T-cell (primary cell): Measurements from ENCODE around the gene SLFN12L. TPM values are rescaled to one million over a fixed set of nuclear protein-coding genes. Genes with fewer than 3 reads are reported as not detected.
"Not testable (repeated sequence)": the region's sequence is repeated elsewhere in the genome, so short reads cannot be mapped to it uniquely, and the experiment has no call there.

ENCODE experiments used
- ATAC-seq, 4 experiments: fragments of 200-7000 bp in 3 of 4; fragments of 150-1000 bp in 1 of 4; cut with Tn5 transposase; replicated peaks in 1 of 4; 1 replicate in 3 of 4; 2 replicates in 1 of 4; pipeline ENCODE4 v1.10.0; 2021; ENCODE audit warnings: moderate library complexity in 3 of 4, mild to moderate bottlenecking in 2 of 4, moderate number of reproducible peaks in 1 of 4
- CTCF ChIA-PET, 2 donors: fragments of 300-600 bp; sonication (Branson Sonifier 250); formaldehyde crosslinking; loops; one replicate each; lab custom pipeline; 2022; ENCODE audit warnings: antibody characterized with exemption in 2 of 2; lab: Charles Lee
- POLR2A ChIA-PET, 2 donors: fragments of 300-600 bp; sonication (Branson Sonifier 250); formaldehyde crosslinking; loops; one replicate each; lab custom pipeline; 2022; ENCODE audit warnings: antibody characterized with exemption in 2 of 2; lab: Charles Lee
- DNase-seq, 35 experiments: peaks; one replicate each; pipeline versions ENCODE4 v3.0.0 to v3.0.0-alpha.2; 2013 to 2023
- H3K27ac ChIP-seq: one replicate; pipeline ENCODE4 v1.5.1; 2013; ENCODE audit warnings: low read length
- H3K27me3 ChIP-seq, 2 experiments: replicated peaks in 1 of 2; 1 replicate in 1 of 2; 2 replicates in 1 of 2; pipeline versions ENCODE4 v1.6.1 to v1.7.0; 2013; ENCODE audit warnings: low read length in 1 of 2, mixed read lengths in 1 of 2; ENCODE audit not compliant: control insufficient read depth in 2 of 2, insufficient read depth in 2 of 2; ENCODE audit errors: extremely low read depth in 1 of 2
- H3K36me3 ChIP-seq, 2 donors: 1 replicate in 1 of 2; 2 replicates in 1 of 2; pipeline versions ENCODE4 v1.6.1 to v1.7.0; 2013; ENCODE audit warnings: low read length in 1 of 2; ENCODE audit not compliant: control insufficient read depth in 2 of 2, insufficient read depth in 1 of 2; ENCODE audit errors: extremely low read depth in 1 of 2
- H3K4me1 ChIP-seq, 2 experiments: 1 replicate in 1 of 2; 2 replicates in 1 of 2; pipeline versions ENCODE4 v1.6.1 to v1.7.0; 2013; ENCODE audit warnings: low read length in 2 of 2, mixed read lengths in 1 of 2; ENCODE audit not compliant: insufficient read depth in 2 of 2, control insufficient read depth in 1 of 2; ENCODE audit errors: extremely low read depth in 1 of 2
- H3K4me3 ChIP-seq, 2 donors: 1 replicate in 1 of 2; 2 replicates in 1 of 2; pipeline versions ENCODE4 v1.5.1 to v1.7.0; 2013; ENCODE audit warnings: mild to moderate bottlenecking in 2 of 2, low read length in 1 of 2, moderate library complexity in 1 of 2; ENCODE audit not compliant: control insufficient read depth in 1 of 2; ENCODE audit errors: extremely low read depth in 1 of 2
- H3K9me3 ChIP-seq: 2 replicates; pipeline ENCODE4 v1.7.0; 2013
- H3K27ac Mint-ChIP-seq, 2 donors: one replicate each; pipeline ENCODE4 v1.8.0; 2020 to 2021; ENCODE audit warnings: mild to moderate bottlenecking in 2 of 2, mixed read lengths in 2 of 2
- H3K27me3 Mint-ChIP-seq, 2 donors: one replicate each; pipeline ENCODE4 v1.8.0; 2021 to 2022; ENCODE audit warnings: mixed read lengths in 2 of 2
- H3K36me3 Mint-ChIP-seq: one replicate; pipeline ENCODE4 v1.8.0; 2021; ENCODE audit warnings: mixed read lengths
- H3K4me1 Mint-ChIP-seq, 3 donors: one replicate each; pipeline ENCODE4 v1.8.0; 2020 to 2022; ENCODE audit warnings: mixed read lengths in 3 of 3, mild to moderate bottlenecking in 1 of 3
- H3K4me3 Mint-ChIP-seq, 3 donors: one replicate each; pipeline ENCODE4 v1.8.0; 2020 to 2022; ENCODE audit warnings: mild to moderate bottlenecking in 3 of 3, mixed read lengths in 3 of 3, moderate library complexity in 3 of 3
- H3K9me3 Mint-ChIP-seq, 3 donors: one replicate each; pipeline ENCODE4 v1.8.0; 2020 to 2022; ENCODE audit warnings: mixed read lengths in 3 of 3
- WGBS: methylation state at CpG from one replicate; pipeline ENCODE4 v1.1.5; 2013; ENCODE audit warnings: missing lambda C conversion rate; ENCODE audit not compliant: insufficient coverage; 5-methylcytosine and 5-hydroxymethylcytosine counted together
- total RNA-seq, 35 experiments: library from RNA in 6 of 35; stranded (reverse) in 6 of 35; fragments of 120-200 nt in 1 of 35; gene quantifications; one replicate each; pipeline versions ENCODE4 v1.2.1 to v1.2.4 and lab custom pipeline; 2013 to 2026

The SLFN12L gene
- total RNA-seq, 5 donors from 2014 or later (not counting 1 experiment from before 2014, with no cell fraction given), result 79.7 to 113 (median 90.7) TPM

- peaks cover 11 to 18% (median 11%) of the 10 kb centered on the region in 3 donors for H3K9me3 Mint-ChIP-seq
- no peak overlapping the region for H3K4me3 Mint-ChIP-seq
- H3K4me1 Mint-ChIP-seq, result peaks cover 36 to 57% (median 39%) of the 10 kb centered on the region in 3 donors
- no peak overlapping the region for H3K27ac ChIP-seq
- DNase-seq, result no peak
- no peak overlapping the region for H3K4me3 ChIP-seq
- POLR2A ChIA-PET, result interaction anchor here in 1 of 2 donors (0.6 kb wide), 1 partner anchor 13 kb away, joined by 3 read pairs; no protein-coding TSS in a partner anchor
- H3K4me1 ChIP-seq, result peaks cover 0 to 2% of the 10 kb centered on the region in 2 experiments
- CTCF ChIA-PET, result no interaction called here
- WGBS, result no CpG with 5 or more reads among the region's 5 CpGs
- H3K36me3 Mint-ChIP-seq, result peaks cover 93% of the 10 kb centered on the region
- H3K9me3 ChIP-seq, result peaks cover 2% of the 10 kb centered on the region
- H3K36me3 ChIP-seq, result peaks cover 0 to 46% of the 10 kb centered on the region in 2 donors
- H3K27me3 ChIP-seq, result no peaks in the 10 kb centered on the region
- no peak for ATAC-seq
- no peaks in the 10 kb centered on the region for H3K27me3 Mint-ChIP-seq
- peak overlapping the region in 1 of 2 donors; percentile 63 for H3K27ac Mint-ChIP-seq
These were observed 60.2 kb downstream of the SLFN12L start for GRCh38 chr17:35477248-35477647.

- H3K4me1 ChIP-seq, result peaks cover 0 to 2% of the 10 kb centered on the region in 2 experiments
- H3K9me3 ChIP-seq, result peaks cover 2% of the 10 kb centered on the region
- H3K36me3 Mint-ChIP-seq, result peaks cover 90% of the 10 kb centered on the region
- no peaks in the 10 kb centered on the region for H3K27me3 Mint-ChIP-seq
- ATAC-seq (no peak), DNase-seq (no peak)
- no peak overlapping the region for H3K4me3 Mint-ChIP-seq
- H3K36me3 ChIP-seq, result peaks cover 0 to 42% of the 10 kb centered on the region in 2 donors
- WGBS, result 100% methylated on average over 1 of the region's 2 CpGs
- ChIA-PET POLR2A (interaction anchor here in 1 of 2 donors (0.7 kb wide), 1 partner anchor 32 kb away, joined by 3 read pairs; no protein-coding TSS in a partner anchor), CTCF (no interaction called here)
- peak overlapping the region; percentile 45 to 71 for H3K27ac Mint-ChIP-seq
- H3K27ac ChIP-seq, result peak overlapping the region; percentile 5
- no peaks in the 10 kb centered on the region for H3K27me3 ChIP-seq
- peaks cover 34 to 58% (median 34%) of the 10 kb centered on the region in 3 donors for H3K4me1 Mint-ChIP-seq
- no peak overlapping the region for H3K4me3 ChIP-seq
- peaks cover 11 to 18% (median 16%) of the 10 kb centered on the region in 3 donors for H3K9me3 Mint-ChIP-seq
These were observed 61.1 kb downstream of the SLFN12L start for GRCh38 chr17:35476283-35476820.

GRCh38 chr17:35468475-35468874 is 69.0 kb downstream of the SLFN12L start:
- H3K9me3 Mint-ChIP-seq, result peaks cover 0 to 21% (median 5%) of the 10 kb centered on the region in 3 donors
- ChIA-PET POLR2A (no interaction called here), CTCF (no interaction called here)
- peak overlapping the region; percentile 48 for H3K27ac ChIP-seq
- no peaks in the 10 kb centered on the region for H3K9me3 ChIP-seq
- H3K27me3 ChIP-seq, result no peaks in the 10 kb centered on the region
- no peaks in the 10 kb centered on the region for H3K27me3 Mint-ChIP-seq
- DNase-seq (no peak), ATAC-seq (peak in 1 of 4 experiments; percentile 13)
- H3K27ac Mint-ChIP-seq, result peak overlapping the region; percentile 89 to 90
- no CpG with 5 or more reads among the region's 4 CpGs for WGBS
- peaks cover 0 to 6% of the 10 kb centered on the region in 2 donors for H3K36me3 ChIP-seq
- H3K4me1 ChIP-seq, result peaks cover 7 to 23% of the 10 kb centered on the region in 2 experiments
- H3K4me3 ChIP-seq, result no peak overlapping the region
- peak overlapping the region in 1 of 3 donors; percentile 64 for H3K4me3 Mint-ChIP-seq
- peaks cover 54% of the 10 kb centered on the region for H3K36me3 Mint-ChIP-seq
- peaks cover 32 to 55% (median 38%) of the 10 kb centered on the region in 3 donors for H3K4me1 Mint-ChIP-seq

- Mint-ChIP-seq H3K4me1 (peaks cover 32 to 54% (median 41%) of the 10 kb centered on the region in 3 donors), H3K27me3 (no peaks in the 10 kb centered on the region), H3K27ac (peak overlapping the region; percentile 89 to 90), H3K9me3 (peaks cover 0 to 19% (median 4%) of the 10 kb centered on the region in 3 donors), H3K4me3 (peak overlapping the region in 2 of 3 donors; percentile 26 to 64), H3K36me3 (peaks cover 49% of the 10 kb centered on the region)
- Histone ChIP-seq H3K27ac (peak overlapping the region; percentile 48), H3K36me3 (peaks cover 0 to 6% of the 10 kb centered on the region in 2 donors), H3K9me3 (no peaks in the 10 kb centered on the region), H3K4me3 (no peak overlapping the region), H3K27me3 (no peaks in the 10 kb centered on the region), H3K4me1 (peaks cover 7 to 23% of the 10 kb centered on the region in 2 experiments)
- ATAC-seq, result peak; percentile 74 to 92 (median 80)
- ChIA-PET CTCF (no interaction called here), POLR2A (no interaction called here)
- no CpG with 5 or more reads among the region's 4 CpGs for WGBS
- DNase-seq, result peak in 25 of 35 experiments; percentile 7 to 56 (median 26)
These were observed 69.7 kb downstream of the SLFN12L start for GRCh38 chr17:35467824-35468223.

- H3K4me3 ChIP-seq, result peak overlapping the region; percentile 33 to 38
- H3K27me3 ChIP-seq, result no peaks in the 10 kb centered on the region
- no peaks in the 10 kb centered on the region for H3K36me3 ChIP-seq
- Mint-ChIP-seq H3K4me3 (peak overlapping the region; percentile 78 to 86 (median 79)), H3K9me3 (peaks cover 12 to 15% (median 15%) of the 10 kb centered on the region in 3 donors), H3K36me3 (peaks cover 25% of the 10 kb centered on the region), H3K27me3 (no peaks in the 10 kb centered on the region), H3K27ac (peak overlapping the region; percentile 82 to 91), H3K4me1 (peaks cover 19 to 34% (median 30%) of the 10 kb centered on the region in 3 donors)
- ATAC-seq, result peak; percentile 80 to 93 (median 86)
- POLR2A ChIA-PET, result no interaction called here
- H3K9me3 ChIP-seq, result no peaks in the 10 kb centered on the region
- CTCF ChIA-PET, result interaction anchor here in 1 of 2 donors (0.6 kb wide), 1 partner anchor 446 kb away, joined by 3 read pairs; no protein-coding TSS in a partner anchor
- DNase-seq, result peak; percentile 34 to 77 (median 63)
- 10% methylated on average over 34 of the region's 44 CpGs for WGBS
- H3K27ac ChIP-seq, result peak overlapping the region; percentile 73
- H3K4me1 ChIP-seq, result peaks cover 3 to 15% of the 10 kb centered on the region in 2 experiments
These were observed 77.1 kb downstream of the SLFN12L start for GRCh38 chr17:35460354-35460851.

GRCh38 chr17:35454035-35454434 is 83.4 kb downstream of the SLFN12L start:
- H3K27me3 Mint-ChIP-seq, H3K27ac Mint-ChIP-seq, H3K27ac ChIP-seq, H3K27me3 ChIP-seq, H3K4me3 Mint-ChIP-seq, CTCF ChIA-PET, H3K4me1 Mint-ChIP-seq, H3K4me1 ChIP-seq, H3K36me3 Mint-ChIP-seq, H3K9me3 ChIP-seq, DNase-seq, ATAC-seq, H3K4me3 ChIP-seq, H3K36me3 ChIP-seq: not testable (repeated sequence)
- H3K9me3 Mint-ChIP-seq, result peaks cover 15% of the 10 kb centered on the region in 3 donors
- POLR2A ChIA-PET, result interaction anchor here (0.5 to 0.6 kb wide), 2 partner anchors 257 to 311 kb away, joined by 4 to 16 read pairs; no protein-coding TSS in a partner anchor
- 88% methylated on average over 1 of the region's 5 CpGs for WGBS
